Esophagus squamous epithelium (tissue), 4 donors: ENCODE results near the gene CLCNKB.

Experiments used
- POLR2A ChIP-seq, 4 donors: fragments of 450-650 bp; IDR thresholded peaks; one replicate each; pipeline ENCODE4 v1.6.1; 2017; ENCODE audit warnings: antibody characterized with exemption in 4 of 4, mild to moderate bottlenecking in 4 of 4, moderate library complexity in 3 of 4
- TF ChIP-seq, protein P1 (sequence below), 6 experiments: fragments of 450-650 bp in 4 of 6; fragments of 200-600 bp in 2 of 6; sonication (generic) in 2 of 6; IDR thresholded peaks; one replicate each; pipeline ENCODE4 v1.5.1; 2016 to 2019; ENCODE audit warnings: antibody characterized with exemption in 6 of 6, mild to moderate bottlenecking in 4 of 6, moderate library complexity in 4 of 6

DNA sequence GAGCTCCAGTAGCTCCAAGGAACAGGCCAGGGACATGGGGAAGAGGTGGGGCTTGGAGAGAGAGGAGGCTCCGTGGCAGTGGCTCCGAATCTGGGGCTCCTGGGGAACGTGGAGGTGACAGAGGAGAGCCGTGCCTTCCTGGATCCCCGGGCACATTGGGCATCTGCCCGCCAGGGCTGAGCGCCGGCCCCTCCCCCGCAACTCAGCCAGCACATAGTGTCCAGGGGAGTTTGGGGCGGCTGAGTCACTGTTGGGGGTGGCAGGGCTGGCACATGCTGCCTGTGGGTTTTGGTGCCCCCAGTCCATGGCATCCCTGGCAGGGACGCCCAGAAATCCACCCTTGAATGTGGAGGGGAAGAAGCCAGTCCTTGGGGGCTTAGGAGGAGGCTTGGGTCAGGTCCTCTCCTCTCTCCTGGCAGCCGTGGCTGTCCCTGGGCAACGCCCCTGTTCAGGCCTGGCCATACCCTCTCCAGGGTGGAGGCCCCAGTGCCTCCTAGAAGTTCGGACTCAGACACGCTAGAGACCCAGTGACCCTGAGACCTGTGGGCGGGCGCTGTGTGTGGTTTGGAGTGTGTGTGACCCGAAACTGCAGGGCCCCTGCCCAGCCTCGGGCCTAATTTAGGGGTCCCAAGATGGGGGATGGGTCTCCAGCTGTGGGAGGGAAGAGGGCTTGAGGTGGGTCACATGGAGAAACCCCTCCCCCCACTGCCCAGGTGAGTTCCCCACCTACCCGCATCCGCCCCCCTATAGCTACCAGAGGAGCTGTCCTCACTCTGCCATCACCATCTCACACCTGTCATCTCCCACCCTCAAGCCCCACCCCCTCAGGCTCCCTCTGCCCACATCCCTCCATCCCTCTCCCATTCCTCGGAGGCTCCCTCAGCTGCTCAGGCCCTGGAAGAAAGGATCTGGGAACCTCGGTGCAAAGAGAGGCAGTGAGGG is 27.4 kb upstream of the CLCNKB start:
- TF ChIP-seq, protein P1, sequence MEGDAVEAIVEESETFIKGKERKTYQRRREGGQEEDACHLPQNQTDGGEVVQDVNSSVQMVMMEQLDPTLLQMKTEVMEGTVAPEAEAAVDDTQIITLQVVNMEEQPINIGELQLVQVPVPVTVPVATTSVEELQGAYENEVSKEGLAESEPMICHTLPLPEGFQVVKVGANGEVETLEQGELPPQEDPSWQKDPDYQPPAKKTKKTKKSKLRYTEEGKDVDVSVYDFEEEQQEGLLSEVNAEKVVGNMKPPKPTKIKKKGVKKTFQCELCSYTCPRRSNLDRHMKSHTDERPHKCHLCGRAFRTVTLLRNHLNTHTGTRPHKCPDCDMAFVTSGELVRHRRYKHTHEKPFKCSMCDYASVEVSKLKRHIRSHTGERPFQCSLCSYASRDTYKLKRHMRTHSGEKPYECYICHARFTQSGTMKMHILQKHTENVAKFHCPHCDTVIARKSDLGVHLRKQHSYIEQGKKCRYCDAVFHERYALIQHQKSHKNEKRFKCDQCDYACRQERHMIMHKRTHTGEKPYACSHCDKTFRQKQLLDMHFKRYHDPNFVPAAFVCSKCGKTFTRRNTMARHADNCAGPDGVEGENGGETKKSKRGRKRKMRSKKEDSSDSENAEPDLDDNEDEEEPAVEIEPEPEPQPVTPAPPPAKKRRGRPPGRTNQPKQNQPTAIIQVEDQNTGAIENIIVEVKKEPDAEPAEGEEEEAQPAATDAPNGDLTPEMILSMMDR (IDR thresholded peaks at IDR 0.05): no peak
- TF ChIP-seq POLR2A (IDR thresholded peaks at IDR 0.05): no peak
